HUES6 (cell line): ENCODE measurements around the gene PI4KB.
A peak's percentile ranks its signal among the peaks of the same experiment; 100 is the strongest.
"Not testable (repeated sequence)": the region's sequence is repeated elsewhere in the genome, so short reads cannot be mapped to it uniquely, and the experiment has no call there.

ENCODE experiments used
- H3K27ac ChIP-seq: 2 replicates; pipeline ENCODE4 v1.7.0; 2013; ENCODE audit warnings: low read depth, mild to moderate bottlenecking, low read length, inconsistent platforms
- H3K27me3 ChIP-seq: 2 replicates; pipeline ENCODE4 v1.6.1; 2013; ENCODE audit warnings: low read length; ENCODE audit not compliant: control insufficient read depth, insufficient read depth
- H3K36me3 ChIP-seq: 2 replicates; pipeline ENCODE4 v1.6.1; 2013; ENCODE audit warnings: low read length; ENCODE audit not compliant: control insufficient read depth, insufficient read depth
- H3K4me1 ChIP-seq: 2 replicates; pipeline ENCODE4 v1.6.1; 2013; ENCODE audit warnings: low read length; ENCODE audit not compliant: control insufficient read depth, insufficient read depth
- H3K4me3 ChIP-seq: 2 replicates; pipeline ENCODE4 v1.5.1; 2013; ENCODE audit warnings: low read depth, low read length
- H3K9ac ChIP-seq: one replicate; pipeline ENCODE4 v1.6.1; 2013; ENCODE audit warnings: mild to moderate bottlenecking, low read length
- H3K9me3 ChIP-seq: 2 replicates; pipeline ENCODE4 v1.6.1; 2013; ENCODE audit warnings: low read depth, low read length; ENCODE audit not compliant: control insufficient read depth, insufficient read depth

PI4KB gene

DNA sequence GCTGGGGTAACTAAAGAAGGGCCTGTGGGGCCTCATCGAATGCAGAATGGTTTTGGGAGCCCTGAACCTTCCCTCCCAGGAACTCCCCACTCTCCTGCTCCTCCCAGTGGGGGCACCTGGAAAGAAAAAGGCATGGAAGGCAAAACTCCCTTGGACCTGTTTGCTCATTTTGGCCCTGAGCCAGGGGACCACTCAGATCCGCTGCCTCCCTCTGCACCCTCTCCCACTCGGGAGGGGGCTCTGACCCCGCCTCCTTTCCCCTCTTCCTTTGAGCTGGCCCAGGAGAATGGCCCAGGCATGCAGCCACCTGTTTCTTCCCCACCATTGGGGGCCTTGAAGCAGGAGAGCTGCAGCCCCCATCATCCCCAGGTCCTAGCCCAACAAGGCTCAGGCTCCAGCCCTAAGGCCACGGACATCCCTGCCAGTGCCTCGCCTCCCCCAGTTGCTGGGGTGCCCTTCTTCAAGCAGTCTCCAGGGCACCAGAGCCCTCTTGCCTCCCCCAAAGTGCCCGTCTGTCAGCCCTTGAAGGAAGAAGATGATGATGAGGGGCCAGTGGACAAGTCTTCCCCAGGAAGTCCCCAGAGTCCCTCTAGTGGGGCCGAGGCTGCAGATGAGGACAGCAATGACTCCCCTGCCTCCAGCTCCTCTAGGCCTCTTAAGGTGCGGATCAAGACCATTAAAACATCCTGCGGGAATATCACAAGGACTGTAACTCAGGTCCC is 40.4 kb downstream of the PI4KB start:
- H3K9ac ChIP-seq = no peak overlapping the region
- no peaks in the 10 kb centered on the region for H3K27me3 ChIP-seq
- no peak overlapping the region for H3K4me3 ChIP-seq
- H3K27ac ChIP-seq = no peak overlapping the region
- H3K9me3 ChIP-seq = no peaks in the 10 kb centered on the region
- peaks cover 69% of the 10 kb centered on the region for H3K36me3 ChIP-seq
- peaks cover 15% of the 10 kb centered on the region for H3K4me1 ChIP-seq

- Histone ChIP-seq H3K9ac (no peak overlapping the region), H3K4me1 (peaks cover 12% of the 10 kb centered on the region), H3K36me3 (peaks cover 45% of the 10 kb centered on the region), H3K27me3 (no peaks in the 10 kb centered on the region), H3K4me3 (peak overlapping the region; percentile 83; the same call in 1 of the 2 replicates), H3K27ac (no peak overlapping the region), H3K9me3 (no peaks in the 10 kb centered on the region)
These were observed 43.1 kb downstream of the PI4KB start for GRCh38 chr1:151284013-151284577.

- Histone ChIP-seq H3K9me3 (no peaks in the 10 kb centered on the region), H3K27me3 (no peaks in the 10 kb centered on the region), H3K27ac (peak overlapping the region; percentile 97), H3K36me3 (peaks cover 35% of the 10 kb centered on the region), H3K4me1 (peaks cover 12% of the 10 kb centered on the region), H3K9ac (peak overlapping the region; percentile 85), H3K4me3 (peak overlapping the region; percentile 83)
These were observed 44.1 kb downstream of the PI4KB start for GRCh38 chr1:151282883-151283725.

- Histone ChIP-seq H3K27ac (peak within 1 kb of the TSS; percentile 97), H3K36me3 (peaks cover 26% of the 10 kb centered on the region), H3K9ac (peak within 1 kb of the TSS; percentile 85), H3K9me3 (no peaks in the 10 kb centered on the region), H3K4me3 (peak within 1 kb of the TSS; percentile 83), H3K27me3 (no peaks in the 10 kb centered on the region), H3K4me1 (peaks cover 12% of the 10 kb centered on the region)
These were observed 45.0 kb downstream of the PI4KB start, which contains the start of gene ZNF687 for GRCh38 chr1:151281969-151282882. TSS of gene ZNF687 (plus strand) at chr1:151282299. CDS start at chr1:151286292, 3,993 bp downstream.

- Histone ChIP-seq H3K4me3 (peak overlapping the region; percentile 83), H3K27me3 (no peaks in the 10 kb centered on the region), H3K27ac (peak overlapping the region; percentile 88), H3K9ac (peak overlapping the region; percentile 85), H3K4me1 (peaks cover 12% of the 10 kb centered on the region), H3K9me3 (no peaks in the 10 kb centered on the region), H3K36me3 (peaks cover 18% of the 10 kb centered on the region)
These were observed 45.8 kb downstream of the PI4KB start for GRCh38 chr1:151281225-151281968.

- no peak overlapping the region for H3K27ac ChIP-seq
- no peaks in the 10 kb centered on the region for H3K4me1 ChIP-seq
- no peak overlapping the region for H3K4me3 ChIP-seq
- H3K27me3 ChIP-seq = no peaks in the 10 kb centered on the region
- no peak overlapping the region for H3K9ac ChIP-seq
- H3K9me3 ChIP-seq = no peaks in the 10 kb centered on the region
- peaks cover 3% of the 10 kb centered on the region; the same call in 1 of the 2 replicates for H3K36me3 ChIP-seq
These were observed 50.0 kb downstream of the PI4KB start for GRCh38 chr1:151277249-151277648.

DNA sequence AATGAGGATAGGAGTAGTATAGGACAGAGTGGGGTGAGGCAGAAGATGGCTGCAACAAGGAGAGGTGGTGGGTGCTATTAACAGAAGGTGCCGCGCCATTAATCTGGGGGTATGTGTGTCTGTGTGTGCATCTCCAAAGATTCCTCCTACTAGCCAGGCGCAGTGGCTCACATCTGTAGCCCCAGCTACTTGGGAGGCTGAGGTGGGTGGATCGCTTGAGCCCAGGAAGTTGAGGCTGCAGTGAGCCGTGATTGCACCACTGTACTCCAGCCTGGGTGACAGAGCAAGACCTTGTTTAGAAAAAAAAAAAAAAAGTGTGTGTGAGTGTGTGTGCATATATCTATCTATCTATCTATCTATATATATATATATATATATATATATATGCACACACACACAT is 51.9 kb downstream of the PI4KB start:
- H3K36me3 ChIP-seq, H3K4me1 ChIP-seq, H3K27ac ChIP-seq, H3K9ac ChIP-seq, H3K9me3 ChIP-seq, H3K27me3 ChIP-seq, H3K4me3 ChIP-seq: not testable (repeated sequence)

GRCh38 chr1:151273924-151274466 is 53.2 kb downstream of the PI4KB start:
- H3K4me3 ChIP-seq = no peak overlapping the region
- H3K4me1 ChIP-seq = no peaks in the 10 kb centered on the region
- H3K27ac ChIP-seq = no peak overlapping the region
- H3K9me3 ChIP-seq = no peaks in the 10 kb centered on the region
- H3K9ac ChIP-seq = no peak overlapping the region
- no peaks in the 10 kb centered on the region for H3K27me3 ChIP-seq
- H3K36me3 ChIP-seq = peaks cover 10% of the 10 kb centered on the region

DNA sequence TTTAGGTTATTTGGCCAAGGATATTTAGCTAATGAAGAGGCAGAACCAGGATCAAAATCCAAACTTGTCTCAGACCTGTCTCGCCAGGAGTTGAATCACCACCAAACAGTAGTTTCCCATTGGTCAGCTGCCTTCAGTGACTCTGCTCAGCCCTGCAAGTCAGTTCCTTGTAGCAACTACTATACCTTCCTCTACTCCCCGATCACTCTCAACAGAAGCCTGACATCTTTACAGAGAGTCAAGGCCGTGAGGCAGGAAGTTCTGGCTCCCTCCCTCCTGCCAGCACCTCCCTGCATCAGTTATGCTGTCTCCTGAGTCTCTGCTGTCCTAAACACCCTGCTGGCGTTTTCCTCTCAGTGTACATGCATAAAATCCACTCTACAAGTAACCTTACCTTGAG is 59.5 kb downstream of the PI4KB start:
- Histone ChIP-seq H3K4me1 (no peaks in the 10 kb centered on the region), H3K4me3 (no peak overlapping the region), H3K27ac (no peak overlapping the region), H3K9me3 (no peaks in the 10 kb centered on the region), H3K27me3 (no peaks in the 10 kb centered on the region), H3K36me3 (peaks cover 59% of the 10 kb centered on the region), H3K9ac (no peak overlapping the region)

DNA sequence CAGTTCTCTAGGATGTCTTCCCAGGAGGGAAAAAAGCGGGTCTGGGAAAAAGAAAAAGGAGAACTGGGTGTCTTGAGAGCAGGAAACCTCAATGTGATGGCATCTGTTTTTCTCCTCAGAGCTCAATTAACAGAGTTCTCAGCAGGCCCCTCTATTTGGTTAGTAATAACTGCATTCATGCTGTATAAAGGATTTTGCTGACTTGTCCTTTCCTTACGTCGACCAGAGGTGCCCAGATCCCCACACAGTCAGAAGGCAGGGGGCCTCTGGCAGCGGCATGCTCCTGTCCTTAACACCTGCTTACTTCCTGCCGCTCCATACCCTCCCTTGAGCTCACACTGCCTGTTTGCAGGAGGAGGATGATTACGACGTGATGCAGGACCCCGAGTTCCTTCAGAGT is 60.4 kb downstream of the PI4KB start:
- Histone ChIP-seq H3K27me3 (no peaks in the 10 kb centered on the region), H3K9ac (no peak overlapping the region), H3K4me3 (no peak overlapping the region), H3K9me3 (no peaks in the 10 kb centered on the region), H3K4me1 (no peaks in the 10 kb centered on the region), H3K27ac (no peak overlapping the region), H3K36me3 (peaks cover 69% of the 10 kb centered on the region)
